ENCODE results near the gene SOX2. TPM values are rescaled to one million over a fixed set of nuclear protein-coding genes. Genes with fewer than 3 reads are reported as not detected.

The SOX2 gene
- total RNA-seq, 1 donor from 2014 or later: 1.4 TPM

GRCh38 chr3:181738551-181738950 lies 26.8 kb downstream of the SOX2 start:
- Mint-ChIP-seq H3K27ac (ENCODE audit: unreplicated experiment) (no peak overlapping the region), H3K36me3 (ENCODE audit: low read depth, unreplicated experiment) (no peaks in the 10 kb centered on the region), H3K4me3 (ENCODE audit: unreplicated experiment) (no peak overlapping the region), H3K4me1 (ENCODE audit: unreplicated experiment) (no peaks in the 10 kb centered on the region), H3K27me3 (ENCODE audit: unreplicated experiment) (no peaks in the 10 kb centered on the region), H3K9me3 (ENCODE audit: unreplicated experiment) (no peaks in the 10 kb centered on the region)
- DNase-seq (ENCODE audit: low spot score): no peak
- no peak for TF ChIP-seq CTCF (IDR thresholded peaks at IDR 0.05; ENCODE audit: unreplicated experiment)

GRCh38 chr3:181739628-181740027 lies 27.9 kb downstream of the SOX2 start:
- H3K27ac Mint-ChIP-seq (ENCODE audit: unreplicated experiment): no peak overlapping the region

GRCh38 chr3:181741417-181741816 lies 29.7 kb downstream of the SOX2 start:
- no peak for DNase-seq (ENCODE audit: low spot score)
- no peak for TF ChIP-seq CTCF (IDR thresholded peaks at IDR 0.05; ENCODE audit: unreplicated experiment)
- no peaks in the 10 kb centered on the region for H3K9me3 Mint-ChIP-seq (ENCODE audit: unreplicated experiment)
- no peaks in the 10 kb centered on the region for H3K27me3 Mint-ChIP-seq (ENCODE audit: unreplicated experiment)
- no peak overlapping the region for H3K27ac Mint-ChIP-seq (ENCODE audit: unreplicated experiment)
- H3K36me3 Mint-ChIP-seq (ENCODE audit: low read depth, unreplicated experiment): no peaks in the 10 kb centered on the region
- H3K4me3 Mint-ChIP-seq (ENCODE audit: unreplicated experiment): no peak overlapping the region
- H3K4me1 Mint-ChIP-seq (ENCODE audit: unreplicated experiment): peaks cover 4% of the 10 kb centered on the region

More at GRCh38 chr3:181739628-181740027, 27.9 kb downstream of the SOX2 start:
- TF ChIP-seq CTCF (IDR thresholded peaks at IDR 0.05; ENCODE audit: unreplicated experiment): no peak
- Mint-ChIP-seq H3K36me3 (ENCODE audit: low read depth, unreplicated experiment) (no peaks in the 10 kb centered on the region), H3K4me1 (ENCODE audit: unreplicated experiment) (no peaks in the 10 kb centered on the region), H3K9me3 (ENCODE audit: unreplicated experiment) (no peaks in the 10 kb centered on the region), H3K4me3 (ENCODE audit: unreplicated experiment) (no peak overlapping the region), H3K27me3 (ENCODE audit: unreplicated experiment) (no peaks in the 10 kb centered on the region)
- no peak for DNase-seq (ENCODE audit: low spot score)

- no peak for TF ChIP-seq CTCF (IDR thresholded peaks at IDR 0.05; ENCODE audit: unreplicated experiment)
- no peak overlapping the region for H3K27ac Mint-ChIP-seq (ENCODE audit: unreplicated experiment)
- no peaks in the 10 kb centered on the region for H3K27me3 Mint-ChIP-seq (ENCODE audit: unreplicated experiment)
- no peaks in the 10 kb centered on the region for H3K36me3 Mint-ChIP-seq (ENCODE audit: low read depth, unreplicated experiment)
- no peak overlapping the region for H3K4me3 Mint-ChIP-seq (ENCODE audit: unreplicated experiment)
- no peaks in the 10 kb centered on the region for H3K9me3 Mint-ChIP-seq (ENCODE audit: unreplicated experiment)
- DNase-seq (ENCODE audit: low spot score): no peak
- H3K4me1 Mint-ChIP-seq (ENCODE audit: unreplicated experiment): peaks cover 6% of the 10 kb centered on the region
These were observed 40.5 kb downstream of the SOX2 start for GRCh38 chr3:181752202-181752671.

- Mint-ChIP-seq H3K4me1 (ENCODE audit: unreplicated experiment) (peaks cover 6% of the 10 kb centered on the region), H3K27ac (ENCODE audit: unreplicated experiment) (no peak overlapping the region), H3K9me3 (ENCODE audit: unreplicated experiment) (no peaks in the 10 kb centered on the region), H3K36me3 (ENCODE audit: low read depth, unreplicated experiment) (no peaks in the 10 kb centered on the region), H3K27me3 (ENCODE audit: unreplicated experiment) (no peaks in the 10 kb centered on the region), H3K4me3 (ENCODE audit: unreplicated experiment) (no peak overlapping the region)
- DNase-seq (ENCODE audit: low spot score): no peak
- TF ChIP-seq CTCF (IDR thresholded peaks at IDR 0.05; ENCODE audit: unreplicated experiment): no peak
These were observed 41.7 kb downstream of the SOX2 start for GRCh38 chr3:181753391-181753790.
